GM19452 (cell line): ENCODE measurements around the gene VTN.

Experiments used
- ATAC-seq: cut with Tn5 transposase; IDR thresholded peaks from one replicate; pipeline ENCODE4 v1.9.1; 2021; ENCODE audit not compliant: unreplicated experiment

Gene VTN, protein sequence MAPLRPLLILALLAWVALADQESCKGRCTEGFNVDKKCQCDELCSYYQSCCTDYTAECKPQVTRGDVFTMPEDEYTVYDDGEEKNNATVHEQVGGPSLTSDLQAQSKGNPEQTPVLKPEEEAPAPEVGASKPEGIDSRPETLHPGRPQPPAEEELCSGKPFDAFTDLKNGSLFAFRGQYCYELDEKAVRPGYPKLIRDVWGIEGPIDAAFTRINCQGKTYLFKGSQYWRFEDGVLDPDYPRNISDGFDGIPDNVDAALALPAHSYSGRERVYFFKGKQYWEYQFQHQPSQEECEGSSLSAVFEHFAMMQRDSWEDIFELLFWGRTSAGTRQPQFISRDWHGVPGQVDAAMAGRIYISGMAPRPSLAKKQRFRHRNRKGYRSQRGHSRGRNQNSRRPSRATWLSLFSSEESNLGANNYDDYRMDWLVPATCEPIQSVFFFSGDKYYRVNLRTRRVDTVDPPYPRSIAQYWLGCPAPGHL

DNA sequence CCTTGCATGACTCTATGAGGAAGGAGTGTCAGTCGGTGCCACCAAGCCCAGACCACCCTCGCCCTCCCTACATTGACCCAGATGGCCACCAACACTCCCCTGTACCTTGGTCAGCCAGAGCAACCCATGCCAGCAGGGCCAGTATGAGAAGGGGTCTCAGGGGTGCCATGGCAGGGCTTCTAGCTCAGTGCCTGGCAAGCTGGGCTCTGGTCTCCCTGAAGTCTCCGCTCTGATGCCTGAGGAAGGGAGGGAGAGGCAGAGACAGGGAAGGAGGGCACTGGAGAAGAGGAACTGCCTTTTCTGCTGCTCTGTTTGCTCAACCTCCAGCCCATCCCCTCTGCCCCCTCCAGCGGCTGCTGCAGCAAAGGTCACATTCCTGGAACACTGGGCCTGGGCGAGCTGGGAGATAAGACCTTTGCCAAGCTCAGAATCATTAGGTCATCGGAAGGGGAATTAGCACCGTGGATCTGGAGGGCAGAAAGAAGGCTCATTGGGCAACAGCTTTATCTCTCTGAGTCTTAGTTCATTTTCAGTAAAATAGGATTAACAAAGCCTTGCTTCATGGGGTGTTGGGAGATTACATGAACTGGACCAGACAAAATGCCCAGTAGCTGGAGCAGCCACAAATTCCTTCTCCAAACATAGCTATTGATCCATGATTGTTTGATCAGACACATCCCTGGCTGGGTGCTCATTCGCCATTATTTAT is at the start of gene VTN:
Gene VTN, minus strand, starts transcription at position 273 of the 709 bp plus-strand sequence. Its CDS starts 104 bp downstream, at position 169.
- ATAC-seq, result no peak

GRCh38 chr17:28416703-28417311 is 46.7 kb upstream of the VTN start:
- ATAC-seq, result no peak

GRCh38 chr17:28415886-28416285 is 45.8 kb upstream of the VTN start:
- no peak for ATAC-seq

DNA sequence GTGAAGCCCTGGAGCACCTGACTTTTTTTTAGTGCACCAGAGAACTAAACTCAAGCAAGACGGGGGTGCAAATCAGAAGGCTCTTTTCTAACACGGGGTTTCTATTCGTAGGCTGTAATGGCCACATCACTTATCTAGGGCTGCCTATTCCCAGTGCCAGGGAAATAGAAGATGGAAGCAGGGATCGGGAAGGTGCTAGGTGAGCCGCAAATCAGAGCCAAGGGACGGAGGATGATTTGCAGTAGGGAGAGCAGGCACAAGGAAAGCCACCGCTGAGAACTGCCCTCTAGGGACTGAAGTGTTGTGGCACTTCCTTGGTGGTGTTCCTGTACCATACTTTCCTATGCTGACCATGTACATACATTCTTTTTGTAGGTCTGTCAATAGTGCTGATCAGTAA is 43.7 kb upstream of the VTN start:
- ATAC-seq, result no peak

DNA sequence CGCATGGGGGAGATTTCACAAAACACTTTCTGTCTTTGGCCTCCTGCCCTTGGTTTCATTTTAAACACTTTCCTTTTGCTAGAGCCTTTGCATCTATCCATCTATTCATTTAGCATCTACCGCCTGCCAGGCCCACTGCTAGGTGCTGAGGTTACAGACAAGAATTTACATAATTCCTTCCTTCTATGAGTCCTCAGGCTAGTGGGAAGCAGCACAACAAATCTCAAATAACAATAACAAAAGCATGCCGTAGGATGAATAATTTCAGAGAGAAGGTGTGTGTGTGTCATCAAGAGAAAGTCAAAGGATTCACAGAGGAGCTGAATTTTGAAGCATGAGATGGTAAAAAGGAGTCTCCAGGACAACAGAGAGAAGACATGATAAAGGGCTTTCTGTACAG is 42.0 kb upstream of the VTN start:
- no peak for ATAC-seq

- no peak for ATAC-seq
Measured at GRCh38 chr17:28407974-28408306, 37.8 kb upstream of the VTN start.

DNA sequence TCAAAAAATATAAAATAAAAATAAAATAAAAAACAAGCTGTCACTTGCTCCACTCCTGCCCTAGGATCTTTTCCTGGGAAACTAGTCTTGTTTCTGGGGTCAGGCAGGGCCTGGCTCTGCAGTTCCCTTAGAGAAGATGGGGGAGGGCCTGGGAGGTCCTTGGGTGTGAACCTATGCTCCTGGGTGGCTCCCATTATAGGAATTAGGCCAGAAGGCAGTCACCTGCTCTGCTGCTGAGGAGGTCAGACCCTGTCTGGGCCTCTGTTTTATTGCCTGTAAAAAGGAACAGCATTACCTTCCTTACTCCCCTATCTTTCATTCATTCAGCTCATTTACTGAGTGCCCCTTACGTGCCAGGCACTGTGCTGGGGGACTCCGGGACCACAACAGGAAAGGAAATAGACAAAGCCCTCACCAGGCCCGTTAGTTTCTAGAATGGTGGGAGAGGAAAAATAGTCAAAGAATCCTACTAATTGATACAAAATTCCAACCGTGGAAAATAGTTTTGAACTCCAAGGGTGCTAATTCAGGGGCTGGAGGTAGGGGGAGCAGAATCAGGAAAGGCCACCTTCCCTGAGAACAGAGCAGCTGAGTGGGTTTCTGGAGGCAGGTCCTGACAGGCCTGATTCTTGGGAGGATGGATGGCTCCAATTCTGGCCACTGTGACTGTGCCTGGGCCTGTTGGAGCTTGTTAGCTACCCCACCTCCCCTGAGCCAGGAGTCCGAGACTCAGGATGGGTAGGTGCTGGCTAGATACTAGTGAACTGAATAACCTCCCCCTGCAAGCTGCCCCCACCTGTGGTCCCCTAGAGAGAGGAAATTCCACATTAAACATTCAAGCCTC is 37.2 kb upstream of the VTN start:
- no peak for ATAC-seq

GRCh38 chr17:28406473-28406814 is 36.3 kb upstream of the VTN start:
- ATAC-seq, result no peak

- ATAC-seq, result peak; percentile 70
Measured at GRCh38 chr17:28405632-28406472, 35.7 kb upstream of the VTN start, which contains the start of gene SLC46A1. SLC46A1 (minus strand) TSS chr17:28406212; CDS start chr17:28406114, 98 bp downstream.

GRCh38 chr17:28404812-28405570 is 34.9 kb upstream of the VTN start:
- no peak for ATAC-seq

- no peak for ATAC-seq
Measured at GRCh38 chr17:28404461-28404811, 34.3 kb upstream of the VTN start.

- ATAC-seq, result no peak
Measured at GRCh38 chr17:28404007-28404406, 33.9 kb upstream of the VTN start.

DNA sequence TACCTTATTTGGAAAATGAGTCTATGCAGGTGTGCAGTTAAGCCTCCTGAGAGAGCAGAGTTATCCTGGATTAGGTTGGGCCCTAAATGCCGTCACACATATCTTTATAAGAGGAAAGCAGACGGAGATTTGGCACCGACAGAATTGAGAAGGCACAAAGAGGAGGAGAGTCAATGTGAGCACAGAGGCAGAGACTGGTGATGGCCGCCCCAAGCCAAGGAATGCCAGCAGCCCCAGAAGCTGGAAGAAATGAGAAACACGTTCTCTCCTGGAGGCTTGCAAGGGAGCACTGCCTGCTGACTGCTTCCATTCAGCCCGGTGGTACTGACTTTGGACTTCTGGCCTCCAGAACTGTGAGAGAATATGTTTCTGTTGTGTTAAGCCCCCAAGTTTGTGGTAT is 32.7 kb upstream of the VTN start:
- no peak for ATAC-seq

DNA sequence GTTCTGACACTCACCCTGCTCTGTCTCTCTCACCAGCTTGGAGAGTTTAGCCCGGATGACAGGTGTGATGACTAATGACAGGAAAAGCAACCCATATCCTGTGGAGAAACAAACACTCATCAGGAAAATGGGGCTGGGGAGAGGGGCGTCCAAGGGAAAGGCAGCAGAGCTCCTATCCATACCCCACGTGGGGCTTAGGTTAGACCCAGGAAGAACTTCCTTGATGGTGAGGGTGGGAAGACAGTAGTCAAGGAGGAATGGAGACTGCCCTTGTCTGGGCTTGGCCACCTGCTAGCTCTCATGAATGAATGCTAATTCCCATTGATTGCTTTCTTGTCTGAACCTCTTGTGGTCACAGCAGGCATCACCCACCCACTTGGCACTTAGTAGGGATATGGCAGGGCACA is 32.1 kb upstream of the VTN start:
- ATAC-seq, result no peak

DNA sequence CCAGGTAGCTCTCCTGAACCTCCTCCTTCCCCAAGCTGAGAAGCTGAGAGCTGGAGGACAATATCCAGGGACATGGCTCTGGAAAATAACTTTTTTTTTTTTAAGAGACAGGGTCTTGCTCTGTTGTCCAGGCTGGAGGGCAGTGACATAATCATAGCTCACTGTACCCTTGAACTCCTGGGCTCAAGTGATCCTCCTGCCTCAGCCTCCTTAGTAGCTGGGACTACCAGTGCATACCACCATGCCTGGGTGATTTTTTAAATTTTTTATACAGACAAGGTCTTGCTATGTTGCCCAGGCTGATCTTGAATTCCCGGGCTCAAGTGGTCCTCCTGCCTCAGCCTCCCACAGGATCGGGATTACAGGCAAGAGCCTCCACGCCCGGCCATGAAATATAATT is 29.7 kb upstream of the VTN start:
- no peak for ATAC-seq

DNA sequence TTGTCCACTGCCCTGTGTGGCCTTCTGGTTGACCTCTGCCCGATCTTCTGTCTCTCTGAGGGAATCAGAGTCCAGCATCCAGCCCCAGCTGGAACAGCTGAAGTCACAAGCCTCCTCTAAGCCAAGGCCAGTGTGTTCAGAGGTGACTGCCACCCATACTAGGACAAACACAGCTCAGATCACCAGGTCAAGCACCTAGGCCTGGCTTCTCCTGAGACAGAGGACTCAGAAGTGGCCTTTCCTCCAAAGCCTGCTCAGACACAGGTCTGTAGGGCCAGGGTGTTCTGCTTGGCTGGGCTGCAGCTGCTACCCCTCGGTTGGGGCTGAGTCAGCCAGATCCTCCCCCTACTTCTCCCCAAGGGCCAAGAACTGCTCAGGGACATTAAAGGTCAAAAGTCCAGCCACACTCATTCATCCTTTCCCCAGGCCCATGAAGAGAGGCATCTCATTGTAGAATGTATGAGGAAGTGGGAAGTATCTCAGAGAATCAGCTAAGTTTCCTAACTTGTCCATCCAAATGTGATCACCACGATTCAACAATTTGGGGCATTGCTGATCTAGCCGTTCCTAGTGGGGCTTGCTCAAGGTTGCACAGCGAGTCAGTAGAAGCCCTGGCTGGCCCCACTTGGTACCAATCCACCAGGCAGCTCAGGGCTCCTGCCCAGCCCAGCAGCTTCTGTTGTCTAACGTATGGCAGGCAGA is 28.3 kb upstream of the VTN start:
- no peak for ATAC-seq

GRCh38 chr17:28397687-28398279 is 27.7 kb upstream of the VTN start:
- ATAC-seq, result no peak

- no peak for ATAC-seq
Measured at GRCh38 chr17:28397275-28397674, 27.2 kb upstream of the VTN start.
